ENCODE results near the gene MAGI1. TPM values are rescaled to one million over a fixed set of nuclear protein-coding genes. Genes with fewer than 3 reads are reported as not detected.
"Not testable (repeated sequence)": the region's sequence is repeated elsewhere in the genome, so short reads cannot be mapped to it uniquely, and the experiment has no call there.

MAGI1 gene
- total RNA-seq, 5 donors from 2014 or later (not counting 1 experiment from before 2014, with no cell fraction given) = 0.23 to 0.63 (median 0.29) TPM

GRCh38 chr3:65617209-65617608, 421.5 kb downstream of the MAGI1 start:
- H3K27ac Mint-ChIP-seq = no peak overlapping the region
- no peaks in the 10 kb centered on the region for H3K27me3 Mint-ChIP-seq
- CTCF ChIA-PET = no interaction called here
- 90% methylated on average over 2 of the region's 4 CpGs for WGBS (ENCODE audit: insufficient coverage)
- no peaks in the 10 kb centered on the region for H3K4me1 Mint-ChIP-seq
- Histone ChIP-seq H3K27me3 (replicated peaks in 1 of 2; ENCODE audit: control insufficient read depth in 2 of 2, extremely low read depth in 1 of 2, insufficient read depth in 2 of 2, low read length in 1 of 2) (no peaks in the 10 kb centered on the region), H3K9me3 (no peaks in the 10 kb centered on the region), H3K36me3 (ENCODE audit: control insufficient read depth in 2 of 2, extremely low read depth in 1 of 2, insufficient read depth in 1 of 2, low read length in 1 of 2) (no peaks in the 10 kb centered on the region), H3K4me1 (ENCODE audit: control insufficient read depth in 1 of 2, extremely low read depth in 1 of 2, insufficient read depth in 2 of 2, low read length in 2 of 2) (no peaks in the 10 kb centered on the region), H3K4me3 (ENCODE audit: control insufficient read depth in 1 of 2, extremely low read depth in 1 of 2, low read length in 1 of 2) (no peak overlapping the region), H3K27ac (ENCODE audit: low read length) (no peak overlapping the region)
- H3K4me3 Mint-ChIP-seq = no peak overlapping the region
- no peaks in the 10 kb centered on the region for H3K36me3 Mint-ChIP-seq
- POLR2A ChIA-PET = no interaction called here
- H3K9me3 Mint-ChIP-seq = peaks cover 0 to 8% (median 0%) of the 10 kb centered on the region in 3 donors
- DNase-seq (no peak), ATAC-seq (replicated peaks in 1 of 4) (no peak)

DNA sequence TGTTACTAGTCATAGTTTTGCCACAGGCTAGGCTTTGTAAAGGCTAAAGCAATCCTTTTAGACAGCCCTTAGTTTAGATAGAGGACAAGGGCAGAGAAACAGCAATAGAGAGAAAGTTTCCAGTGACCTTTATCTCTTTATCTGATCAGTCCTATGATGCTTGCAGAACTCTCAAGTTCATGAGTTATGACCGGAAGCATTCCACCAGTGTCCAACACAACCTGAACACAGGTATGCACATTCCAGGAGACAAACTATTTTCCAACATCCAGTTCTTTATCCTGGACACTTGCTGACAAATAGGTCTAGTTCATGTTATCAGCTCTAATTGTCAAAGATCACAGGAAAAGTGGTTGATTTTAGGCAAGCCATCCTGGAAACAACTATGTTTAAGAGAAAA, 422.2 kb downstream of the MAGI1 start:
- 100% methylated on average over 1 of the region's 1 CpG for WGBS (ENCODE audit: insufficient coverage)
- Mint-ChIP-seq H3K4me3 (no peak overlapping the region), H3K9me3 (peaks cover 0 to 8% (median 0%) of the 10 kb centered on the region in 3 donors), H3K27me3 (no peaks in the 10 kb centered on the region), H3K27ac (no peak overlapping the region), H3K36me3 (no peaks in the 10 kb centered on the region), H3K4me1 (no peaks in the 10 kb centered on the region)
- ATAC-seq (replicated peaks in 1 of 4) = no peak
- POLR2A ChIA-PET = no interaction called here
- H3K4me1 ChIP-seq (ENCODE audit: control insufficient read depth in 1 of 2, extremely low read depth in 1 of 2, insufficient read depth in 2 of 2, low read length in 2 of 2) = no peaks in the 10 kb centered on the region
- CTCF ChIA-PET = no interaction called here
- H3K36me3 ChIP-seq (ENCODE audit: control insufficient read depth in 2 of 2, extremely low read depth in 1 of 2, insufficient read depth in 1 of 2, low read length in 1 of 2) = no peaks in the 10 kb centered on the region
- no peaks in the 10 kb centered on the region for H3K27me3 ChIP-seq (replicated peaks in 1 of 2; ENCODE audit: control insufficient read depth in 2 of 2, extremely low read depth in 1 of 2, insufficient read depth in 2 of 2, low read length in 1 of 2)
- H3K9me3 ChIP-seq = no peaks in the 10 kb centered on the region
- DNase-seq = no peak
- no peak overlapping the region for H3K4me3 ChIP-seq (ENCODE audit: control insufficient read depth in 1 of 2, extremely low read depth in 1 of 2, low read length in 1 of 2)
- H3K27ac ChIP-seq (ENCODE audit: low read length) = no peak overlapping the region

DNA sequence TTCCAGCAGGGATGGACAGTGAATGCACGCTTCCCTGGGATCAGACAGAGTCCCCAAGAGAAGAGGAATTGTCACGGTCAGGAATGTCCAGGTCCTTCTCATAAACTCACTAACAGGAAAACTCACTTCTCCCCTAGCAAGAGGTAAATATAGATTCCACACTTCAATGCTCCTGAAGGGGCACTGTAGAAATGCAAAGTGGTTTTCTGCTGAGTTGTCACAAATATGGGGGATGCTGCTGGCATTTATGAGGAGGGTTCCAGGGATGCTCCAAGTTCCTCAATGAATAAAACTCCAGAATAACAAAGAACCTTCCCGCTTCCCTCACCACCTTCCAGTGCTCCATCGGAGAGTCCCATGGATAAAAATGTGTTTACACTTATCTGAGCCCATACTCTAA, 423.4 kb downstream of the MAGI1 start:
- Mint-ChIP-seq H3K36me3 (no peaks in the 10 kb centered on the region), H3K9me3 (peaks cover 0 to 8% (median 0%) of the 10 kb centered on the region in 3 donors), H3K4me3 (no peak overlapping the region), H3K27ac (no peak overlapping the region), H3K4me1 (no peaks in the 10 kb centered on the region), H3K27me3 (no peaks in the 10 kb centered on the region)
- no peaks in the 10 kb centered on the region for H3K36me3 ChIP-seq (ENCODE audit: control insufficient read depth in 2 of 2, extremely low read depth in 1 of 2, insufficient read depth in 1 of 2, low read length in 1 of 2)
- ATAC-seq (replicated peaks in 1 of 4) (no peak), DNase-seq (no peak)
- no peak overlapping the region for H3K4me3 ChIP-seq (ENCODE audit: control insufficient read depth in 1 of 2, extremely low read depth in 1 of 2, low read length in 1 of 2)
- no peaks in the 10 kb centered on the region for H3K9me3 ChIP-seq
- 75% methylated on average over 3 of the region's 4 CpGs for WGBS (ENCODE audit: insufficient coverage)
- no peak overlapping the region for H3K27ac ChIP-seq (ENCODE audit: low read length)
- no peaks in the 10 kb centered on the region for H3K27me3 ChIP-seq (replicated peaks in 1 of 2; ENCODE audit: control insufficient read depth in 2 of 2, extremely low read depth in 1 of 2, insufficient read depth in 2 of 2, low read length in 1 of 2)
- ChIA-PET POLR2A (no interaction called here), CTCF (no interaction called here)
- no peaks in the 10 kb centered on the region for H3K4me1 ChIP-seq (ENCODE audit: control insufficient read depth in 1 of 2, extremely low read depth in 1 of 2, insufficient read depth in 2 of 2, low read length in 2 of 2)

- no peak overlapping the region for H3K27ac ChIP-seq (ENCODE audit: low read length)
- CTCF ChIA-PET = no interaction called here
- no peaks in the 10 kb centered on the region for H3K27me3 ChIP-seq (replicated peaks in 1 of 2; ENCODE audit: control insufficient read depth in 2 of 2, extremely low read depth in 1 of 2, insufficient read depth in 2 of 2, low read length in 1 of 2)
- no peak overlapping the region for H3K27ac Mint-ChIP-seq
- H3K4me1 ChIP-seq (ENCODE audit: control insufficient read depth in 1 of 2, extremely low read depth in 1 of 2, insufficient read depth in 2 of 2, low read length in 2 of 2) = no peaks in the 10 kb centered on the region
- no peaks in the 10 kb centered on the region for H3K36me3 Mint-ChIP-seq
- H3K4me3 Mint-ChIP-seq = no peak overlapping the region
- POLR2A ChIA-PET = no interaction called here
- H3K27me3 Mint-ChIP-seq = no peaks in the 10 kb centered on the region
- DNase-seq (no peak), ATAC-seq (replicated peaks in 1 of 4) (no peak)
- H3K4me3 ChIP-seq (ENCODE audit: control insufficient read depth in 1 of 2, extremely low read depth in 1 of 2, low read length in 1 of 2) = no peak overlapping the region
- H3K9me3 ChIP-seq = no peaks in the 10 kb centered on the region
- WGBS (ENCODE audit: insufficient coverage) = no CpG with 5 or more reads among the region's 2 CpGs
- peaks cover 0 to 8% (median 0%) of the 10 kb centered on the region in 3 donors for H3K9me3 Mint-ChIP-seq
- H3K36me3 ChIP-seq (ENCODE audit: control insufficient read depth in 2 of 2, extremely low read depth in 1 of 2, insufficient read depth in 1 of 2, low read length in 1 of 2) = no peaks in the 10 kb centered on the region
- no peaks in the 10 kb centered on the region for H3K4me1 Mint-ChIP-seq
Observed at GRCh38 chr3:65614585-65614984, 424.1 kb downstream of the MAGI1 start.

GRCh38 chr3:65607965-65608460, 430.7 kb downstream of the MAGI1 start:
- H3K4me1 ChIP-seq (ENCODE audit: control insufficient read depth in 1 of 2, extremely low read depth in 1 of 2, insufficient read depth in 2 of 2, low read length in 2 of 2); CTCF ChIA-PET; ATAC-seq (replicated peaks in 1 of 4); POLR2A ChIA-PET; H3K9me3 Mint-ChIP-seq; H3K27ac ChIP-seq (ENCODE audit: low read length); H3K4me3 ChIP-seq (ENCODE audit: control insufficient read depth in 1 of 2, extremely low read depth in 1 of 2, low read length in 1 of 2); H3K27ac Mint-ChIP-seq; H3K27me3 Mint-ChIP-seq; DNase-seq; H3K4me1 Mint-ChIP-seq; H3K9me3 ChIP-seq; H3K27me3 ChIP-seq (replicated peaks in 1 of 2; ENCODE audit: control insufficient read depth in 2 of 2, extremely low read depth in 1 of 2, insufficient read depth in 2 of 2, low read length in 1 of 2); H3K36me3 Mint-ChIP-seq; H3K4me3 Mint-ChIP-seq; H3K36me3 ChIP-seq (ENCODE audit: control insufficient read depth in 2 of 2, extremely low read depth in 1 of 2, insufficient read depth in 1 of 2, low read length in 1 of 2): not testable (repeated sequence)
- WGBS (ENCODE audit: insufficient coverage) = 100% methylated on average over 3 of the region's 8 CpGs

DNA sequence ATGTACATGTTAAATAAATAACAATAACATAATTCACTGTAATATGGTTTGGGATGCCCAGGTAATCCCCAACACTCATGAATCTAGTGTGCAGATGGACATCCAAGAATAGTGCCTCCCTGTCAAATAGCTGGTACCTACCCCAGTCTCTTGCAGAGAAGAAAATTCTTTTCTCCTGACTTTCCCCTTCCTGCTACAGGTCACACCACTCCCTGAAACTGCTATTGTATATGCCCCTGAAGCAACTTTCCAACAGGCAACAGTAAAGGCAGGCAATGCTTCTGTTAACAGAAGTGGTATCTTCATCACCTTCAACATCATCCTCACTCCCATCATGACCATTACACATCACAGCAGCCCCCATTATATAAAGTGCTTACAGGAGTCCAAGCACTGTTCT, 431.6 kb downstream of the MAGI1 start:
- no peak overlapping the region for H3K4me3 ChIP-seq (ENCODE audit: control insufficient read depth in 1 of 2, extremely low read depth in 1 of 2, low read length in 1 of 2)
- H3K27me3 ChIP-seq (replicated peaks in 1 of 2; ENCODE audit: control insufficient read depth in 2 of 2, extremely low read depth in 1 of 2, insufficient read depth in 2 of 2, low read length in 1 of 2) = no peaks in the 10 kb centered on the region
- Mint-ChIP-seq H3K27me3 (peaks cover 0 to 5% of the 10 kb centered on the region in 2 donors), H3K4me1 (no peaks in the 10 kb centered on the region), H3K27ac (no peak overlapping the region), H3K4me3 (no peak overlapping the region), H3K9me3 (peaks cover 0 to 6% (median 2%) of the 10 kb centered on the region in 3 donors), H3K36me3 (no peaks in the 10 kb centered on the region)
- ChIA-PET CTCF (no interaction called here), POLR2A (no interaction called here)
- H3K9me3 ChIP-seq = no peaks in the 10 kb centered on the region
- no peaks in the 10 kb centered on the region for H3K4me1 ChIP-seq (ENCODE audit: control insufficient read depth in 1 of 2, extremely low read depth in 1 of 2, insufficient read depth in 2 of 2, low read length in 2 of 2)
- DNase-seq = no peak
- no peak overlapping the region for H3K27ac ChIP-seq (ENCODE audit: low read length)
- no peak for ATAC-seq (replicated peaks in 1 of 4)
- H3K36me3 ChIP-seq (ENCODE audit: control insufficient read depth in 2 of 2, extremely low read depth in 1 of 2, insufficient read depth in 1 of 2, low read length in 1 of 2) = no peaks in the 10 kb centered on the region

DNA sequence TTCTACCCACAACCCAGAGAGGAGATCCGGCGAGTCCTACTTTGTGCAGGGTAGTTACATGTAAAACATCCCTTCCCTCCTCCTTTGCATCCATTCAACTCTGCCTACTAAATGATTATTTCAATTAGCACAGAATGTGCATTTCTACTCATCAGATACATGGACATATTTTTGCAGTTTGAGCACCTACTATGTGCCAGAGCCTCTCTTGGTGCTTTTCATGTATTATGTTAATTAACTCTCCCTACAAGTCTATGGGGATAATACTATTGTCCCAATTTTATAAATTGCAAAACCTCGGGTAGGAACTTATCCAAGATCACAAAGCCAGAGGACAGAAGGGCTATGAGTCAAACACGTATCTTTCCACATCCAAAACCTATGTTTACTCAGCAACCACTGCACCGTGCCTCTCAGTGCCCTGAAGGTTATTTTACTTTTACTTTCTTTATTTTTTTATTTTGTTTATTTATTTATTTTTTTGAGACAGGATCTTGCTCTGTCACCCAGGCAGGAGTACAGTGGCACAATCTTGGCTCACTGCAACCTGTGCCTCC, 432.8 kb downstream of the MAGI1 start:
- Histone ChIP-seq H3K4me3 (ENCODE audit: control insufficient read depth in 1 of 2, extremely low read depth in 1 of 2, low read length in 1 of 2) (no peak overlapping the region), H3K27ac (ENCODE audit: low read length) (no peak overlapping the region), H3K9me3 (no peaks in the 10 kb centered on the region), H3K4me1 (ENCODE audit: control insufficient read depth in 1 of 2, extremely low read depth in 1 of 2, insufficient read depth in 2 of 2, low read length in 2 of 2) (no peaks in the 10 kb centered on the region), H3K36me3 (ENCODE audit: control insufficient read depth in 2 of 2, extremely low read depth in 1 of 2, insufficient read depth in 1 of 2, low read length in 1 of 2) (no peaks in the 10 kb centered on the region), H3K27me3 (replicated peaks in 1 of 2; ENCODE audit: control insufficient read depth in 2 of 2, extremely low read depth in 1 of 2, insufficient read depth in 2 of 2, low read length in 1 of 2) (no peaks in the 10 kb centered on the region)
- Mint-ChIP-seq H3K36me3 (no peaks in the 10 kb centered on the region), H3K9me3 (peaks cover 0 to 6% (median 2%) of the 10 kb centered on the region in 3 donors), H3K4me1 (no peaks in the 10 kb centered on the region), H3K27me3 (peaks cover 0 to 5% of the 10 kb centered on the region in 2 donors), H3K4me3 (no peak overlapping the region), H3K27ac (no peak overlapping the region)
- ChIA-PET POLR2A (no interaction called here), CTCF (no interaction called here)
- WGBS (ENCODE audit: insufficient coverage) = 92% methylated on average over 2 of the region's 5 CpGs
- ATAC-seq (replicated peaks in 1 of 4) (no peak), DNase-seq (no peak)
